ENCODE results near the gene SHISAL2A.

SHISAL2A gene

DNA sequence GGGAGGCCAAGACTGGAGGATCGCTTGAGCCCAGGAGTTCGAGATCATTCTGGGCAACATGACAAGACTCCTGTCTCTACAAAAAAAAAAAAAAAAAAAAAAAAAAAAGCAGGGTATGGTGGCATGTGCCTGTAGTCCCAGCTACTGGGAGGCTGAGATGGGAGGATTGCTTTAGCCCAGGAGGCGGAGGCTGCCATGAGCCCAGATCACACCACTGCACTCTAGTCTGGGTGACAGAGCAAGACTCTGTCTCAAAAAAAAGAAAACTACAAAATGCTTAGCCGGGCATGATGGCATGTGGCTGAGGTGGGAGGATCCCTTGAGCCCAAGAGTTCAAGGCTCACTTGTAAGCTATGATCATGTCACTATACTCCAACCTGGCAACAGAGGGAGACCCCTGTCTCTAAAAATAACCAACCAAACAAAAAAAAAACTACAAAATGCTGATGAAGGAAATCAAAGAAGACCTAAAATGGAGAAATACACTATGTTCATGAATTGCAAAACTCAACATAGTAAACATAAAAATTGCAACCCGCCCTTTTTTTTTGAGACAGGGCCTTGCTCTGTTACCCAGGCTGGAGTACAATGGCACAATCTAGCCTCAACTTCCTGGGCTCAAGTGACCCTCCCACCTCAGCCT lies 20.4 kb downstream of the SHISAL2A start:
- no peaks in the 10 kb centered on the region for H3K79me2 ChIP-seq (ENCODE audit: insufficient read depth, low read length)
- no peaks in the 10 kb centered on the region for H3K27me3 ChIP-seq (ENCODE audit: insufficient read depth, low read length, poor library complexity)
- no peak for TF ChIP-seq CTCF (IDR thresholded peaks at IDR 0.05; ENCODE audit: borderline replicate concordance, extremely low read depth, low read length, poor library complexity, severe bottlenecking)
- no peak for TF ChIP-seq EZH2 (IDR thresholded peaks at IDR 0.05; ENCODE audit: borderline replicate concordance, low read depth, low read length, severe bottlenecking)
- H3K36me3 ChIP-seq (ENCODE audit: insufficient read depth, low read length): no peaks in the 10 kb centered on the region
- no peak overlapping the region for H3K27ac ChIP-seq (ENCODE audit: low read length)
- ATAC-seq (ENCODE audit: insufficient read depth, low read depth) (no peak), DNase-seq (no peak)
- H3K9ac ChIP-seq (ENCODE audit: low read depth, low read length): no peak overlapping the region
- H4K20me1 ChIP-seq (ENCODE audit: insufficient read depth, low read length): no peaks in the 10 kb centered on the region
- no peak overlapping the region for H3K4me2 ChIP-seq (ENCODE audit: insufficient read depth, low read length)
- H2AFZ ChIP-seq (ENCODE audit: low read depth, low read length): no peak overlapping the region
- H3K9me3 ChIP-seq (ENCODE audit: insufficient read depth, low read length, severe bottlenecking): no peaks in the 10 kb centered on the region
- no peak overlapping the region for H3K4me3 ChIP-seq (ENCODE audit: low read depth in 1 of 2, low read length in 2 of 2)
- H3K4me1 ChIP-seq (ENCODE audit: insufficient read depth, low read length): no peaks in the 10 kb centered on the region

- no peaks in the 10 kb centered on the region for H3K9me3 ChIP-seq (ENCODE audit: insufficient read depth, low read length, severe bottlenecking)
- H3K4me2 ChIP-seq (ENCODE audit: insufficient read depth, low read length): no peak overlapping the region
- H3K4me3 ChIP-seq (ENCODE audit: low read depth in 1 of 2, low read length in 2 of 2): no peak overlapping the region
- H2AFZ ChIP-seq (ENCODE audit: low read depth, low read length): no peak overlapping the region
- TF ChIP-seq CTCF (IDR thresholded peaks at IDR 0.05; ENCODE audit: borderline replicate concordance, extremely low read depth, low read length, poor library complexity, severe bottlenecking) (no peak), EZH2 (IDR thresholded peaks at IDR 0.05; ENCODE audit: borderline replicate concordance, low read depth, low read length, severe bottlenecking) (no peak)
- H3K4me1 ChIP-seq (ENCODE audit: insufficient read depth, low read length): no peaks in the 10 kb centered on the region
- ATAC-seq (ENCODE audit: insufficient read depth, low read depth) (no peak), DNase-seq (no peak)
- H3K27ac ChIP-seq (ENCODE audit: low read length): no peak overlapping the region
- no peak overlapping the region for H3K9ac ChIP-seq (ENCODE audit: low read depth, low read length)
- no peaks in the 10 kb centered on the region for H3K79me2 ChIP-seq (ENCODE audit: insufficient read depth, low read length)
- H4K20me1 ChIP-seq (ENCODE audit: insufficient read depth, low read length): no peaks in the 10 kb centered on the region
- no peaks in the 10 kb centered on the region for H3K27me3 ChIP-seq (ENCODE audit: insufficient read depth, low read length, poor library complexity)
- no peaks in the 10 kb centered on the region for H3K36me3 ChIP-seq (ENCODE audit: insufficient read depth, low read length)
Observed at GRCh38 chr1:52654063-52654462, 21.1 kb downstream of the SHISAL2A start.

- Histone ChIP-seq H3K9me3 (ENCODE audit: insufficient read depth, low read length, severe bottlenecking) (no peaks in the 10 kb centered on the region), H3K27ac (ENCODE audit: low read length) (no peak overlapping the region), H3K4me1 (ENCODE audit: insufficient read depth, low read length) (no peaks in the 10 kb centered on the region), H3K4me2 (ENCODE audit: insufficient read depth, low read length) (no peak overlapping the region), H3K9ac (ENCODE audit: low read depth, low read length) (no peak overlapping the region), H3K4me3 (ENCODE audit: low read depth in 1 of 2, low read length in 2 of 2) (no peak overlapping the region), H3K36me3 (ENCODE audit: insufficient read depth, low read length) (no peaks in the 10 kb centered on the region), H2AFZ (ENCODE audit: low read depth, low read length) (no peak overlapping the region), H3K79me2 (ENCODE audit: insufficient read depth, low read length) (no peaks in the 10 kb centered on the region), H4K20me1 (ENCODE audit: insufficient read depth, low read length) (no peaks in the 10 kb centered on the region), H3K27me3 (ENCODE audit: insufficient read depth, low read length, poor library complexity) (no peaks in the 10 kb centered on the region)
- DNase-seq: no peak
- ATAC-seq (ENCODE audit: insufficient read depth, low read depth): no peak
- TF ChIP-seq CTCF (IDR thresholded peaks at IDR 0.05; ENCODE audit: borderline replicate concordance, extremely low read depth, low read length, poor library complexity, severe bottlenecking) (no peak), EZH2 (IDR thresholded peaks at IDR 0.05; ENCODE audit: borderline replicate concordance, low read depth, low read length, severe bottlenecking) (no peak)
Observed at GRCh38 chr1:52657702-52658101, 24.7 kb downstream of the SHISAL2A start.
